Neuron (in vitro differentiated cells): ENCODE results near the gene MCU.

Source experiments
- H2AFZ ChIP-seq: one replicate; pipeline ENCODE4 v1.6.1; 2013; ENCODE audit warnings: low read depth, mild to moderate bottlenecking, inconsistent platforms, low read length, moderate library complexity
- H3K27me3 ChIP-seq: one replicate; pipeline ENCODE4 v1.6.1; 2013; ENCODE audit warnings: low read length; ENCODE audit not compliant: insufficient read depth
- H3K36me3 ChIP-seq: one replicate; pipeline ENCODE4 v1.6.1; 2013; ENCODE audit warnings: low read length; ENCODE audit not compliant: insufficient read depth
- H3K4me1 ChIP-seq: one replicate; pipeline ENCODE4 v1.6.1; 2013; ENCODE audit warnings: low read length; ENCODE audit not compliant: insufficient read depth
- H3K4me3 ChIP-seq: 2 replicates; pipeline ENCODE4 v1.5.1; 2013; ENCODE audit warnings: mild to moderate bottlenecking, low read length, moderate library complexity
- H3K9me3 ChIP-seq: one replicate; pipeline ENCODE4 v1.6.1; 2013; ENCODE audit warnings: low read length

MCU gene

GRCh38 chr10:72792288-72792687 lies 100.3 kb downstream of the MCU start:
- Histone ChIP-seq H3K9me3 (no peaks in the 10 kb centered on the region), H3K27me3 (no peaks in the 10 kb centered on the region), H3K4me3 (no peak overlapping the region), H2AFZ (no peak overlapping the region), H3K4me1 (peaks cover 25% of the 10 kb centered on the region), H3K36me3 (no peaks in the 10 kb centered on the region)

- no peaks in the 10 kb centered on the region for H3K27me3 ChIP-seq
- H3K36me3 ChIP-seq, result no peaks in the 10 kb centered on the region
- H3K4me3 ChIP-seq, result no peak overlapping the region
Observed at GRCh38 chr10:72793752-72794151, 101.8 kb downstream of the MCU start.

GRCh38 chr10:72794260-72794659 lies 102.3 kb downstream of the MCU start:
- peaks cover 25% of the 10 kb centered on the region for H3K4me1 ChIP-seq
- H2AFZ ChIP-seq, result no peak overlapping the region
- H3K27me3 ChIP-seq, result no peaks in the 10 kb centered on the region
- H3K36me3 ChIP-seq, result no peaks in the 10 kb centered on the region
- no peaks in the 10 kb centered on the region for H3K9me3 ChIP-seq
- H3K4me3 ChIP-seq, result no peak overlapping the region

More at GRCh38 chr10:72793752-72794151, 101.8 kb downstream of the MCU start:
- Histone ChIP-seq H3K4me1 (peaks cover 25% of the 10 kb centered on the region), H2AFZ (no peak overlapping the region), H3K9me3 (no peaks in the 10 kb centered on the region)

- Histone ChIP-seq H3K36me3 (no peaks in the 10 kb centered on the region), H3K4me3 (no peak overlapping the region), H3K9me3 (no peaks in the 10 kb centered on the region), H3K4me1 (peaks cover 12% of the 10 kb centered on the region), H3K27me3 (no peaks in the 10 kb centered on the region), H2AFZ (no peak overlapping the region)
Observed at GRCh38 chr10:72796042-72796441, 104.1 kb downstream of the MCU start.

- no peaks in the 10 kb centered on the region for H3K9me3 ChIP-seq
- no peak overlapping the region for H3K4me3 ChIP-seq
- H3K4me1 ChIP-seq, result peaks cover 8% of the 10 kb centered on the region
- H3K36me3 ChIP-seq, result no peaks in the 10 kb centered on the region
- no peaks in the 10 kb centered on the region for H3K27me3 ChIP-seq
- H2AFZ ChIP-seq, result no peak overlapping the region
Observed at GRCh38 chr10:72796538-72796937, 104.6 kb downstream of the MCU start.

- Histone ChIP-seq H3K4me1 (no peaks in the 10 kb centered on the region), H2AFZ (no peak overlapping the region), H3K9me3 (no peaks in the 10 kb centered on the region), H3K27me3 (no peaks in the 10 kb centered on the region), H3K4me3 (no peak overlapping the region), H3K36me3 (no peaks in the 10 kb centered on the region)
Observed at GRCh38 chr10:72800000-72800740, 108.2 kb downstream of the MCU start.

- H3K9me3 ChIP-seq, result no peaks in the 10 kb centered on the region
- H3K36me3 ChIP-seq, result no peaks in the 10 kb centered on the region
- no peak overlapping the region for H3K4me3 ChIP-seq
- H2AFZ ChIP-seq, result no peak overlapping the region
- H3K27me3 ChIP-seq, result no peaks in the 10 kb centered on the region
- no peaks in the 10 kb centered on the region for H3K4me1 ChIP-seq
Observed at GRCh38 chr10:72800741-72801092, 108.8 kb downstream of the MCU start.

- Histone ChIP-seq H3K36me3 (no peaks in the 10 kb centered on the region), H3K27me3 (no peaks in the 10 kb centered on the region), H2AFZ (no peak overlapping the region), H3K9me3 (no peaks in the 10 kb centered on the region), H3K4me3 (no peak overlapping the region), H3K4me1 (no peaks in the 10 kb centered on the region)
Observed at GRCh38 chr10:72801263-72801868, 109.4 kb downstream of the MCU start.

- H3K9me3 ChIP-seq, result no peaks in the 10 kb centered on the region
- no peaks in the 10 kb centered on the region for H3K27me3 ChIP-seq
- H2AFZ ChIP-seq, result no peak overlapping the region
- H3K4me1 ChIP-seq, result no peaks in the 10 kb centered on the region
- H3K4me3 ChIP-seq, result no peak overlapping the region
- H3K36me3 ChIP-seq, result no peaks in the 10 kb centered on the region
Observed at GRCh38 chr10:72802332-72802731, 110.4 kb downstream of the MCU start.

- Histone ChIP-seq H3K36me3 (no peaks in the 10 kb centered on the region), H3K4me1 (no peaks in the 10 kb centered on the region), H2AFZ (no peak overlapping the region), H3K4me3 (no peak overlapping the region), H3K27me3 (no peaks in the 10 kb centered on the region), H3K9me3 (no peaks in the 10 kb centered on the region)
Observed at GRCh38 chr10:72802763-72803505, 111.0 kb downstream of the MCU start.

GRCh38 chr10:72808001-72808400 lies 116.1 kb downstream of the MCU start:
- Histone ChIP-seq H3K9me3 (no peaks in the 10 kb centered on the region), H3K4me1 (no peaks in the 10 kb centered on the region), H2AFZ (no peak overlapping the region), H3K4me3 (no peak overlapping the region), H3K36me3 (no peaks in the 10 kb centered on the region), H3K27me3 (no peaks in the 10 kb centered on the region)

GRCh38 chr10:72809006-72809405 lies 117.1 kb downstream of the MCU start:
- Histone ChIP-seq H3K36me3 (no peaks in the 10 kb centered on the region), H2AFZ (no peak overlapping the region), H3K4me3 (no peak overlapping the region), H3K4me1 (no peaks in the 10 kb centered on the region), H3K9me3 (no peaks in the 10 kb centered on the region), H3K27me3 (no peaks in the 10 kb centered on the region)

GRCh38 chr10:72810976-72811375 lies 119.0 kb downstream of the MCU start:
- H3K27me3 ChIP-seq, result no peaks in the 10 kb centered on the region
- no peaks in the 10 kb centered on the region for H3K4me1 ChIP-seq
- H3K4me3 ChIP-seq, result no peak overlapping the region
- no peaks in the 10 kb centered on the region for H3K9me3 ChIP-seq
- no peaks in the 10 kb centered on the region for H3K36me3 ChIP-seq
- H2AFZ ChIP-seq, result no peak overlapping the region
